ENCODE data around the gene PEX5L.

PEX5L gene

GRCh38 chr3:179896507-179896906, 140.2 kb downstream of the PEX5L start:
- DNase-seq (ENCODE audit: low spot score): no peak

GRCh38 chr3:179895330-179895729, 141.4 kb downstream of the PEX5L start:
- no peak for DNase-seq (ENCODE audit: low spot score)

- no peak for DNase-seq (ENCODE audit: low spot score)
Measured at GRCh38 chr3:179887295-179887943, 149.3 kb downstream of the PEX5L start.

GRCh38 chr3:179885950-179886349, 150.8 kb downstream of the PEX5L start:
- DNase-seq (ENCODE audit: low spot score): no peak

- DNase-seq (ENCODE audit: low spot score): no peak
Measured at GRCh38 chr3:179884136-179884535, 152.6 kb downstream of the PEX5L start.

GRCh38 chr3:179882292-179882691, 154.4 kb downstream of the PEX5L start:
- no peak for DNase-seq (ENCODE audit: low spot score)

- no peak for DNase-seq (ENCODE audit: low spot score)
Measured at GRCh38 chr3:179881791-179882190, 154.9 kb downstream of the PEX5L start.

GRCh38 chr3:179880868-179881267, 155.9 kb downstream of the PEX5L start:
- DNase-seq (ENCODE audit: low spot score): no peak

GRCh38 chr3:179876440-179876839, 160.3 kb downstream of the PEX5L start:
- DNase-seq (ENCODE audit: low spot score): no peak

GRCh38 chr3:179872842-179873241, 163.9 kb downstream of the PEX5L start:
- no peak for DNase-seq (ENCODE audit: low spot score)

GRCh38 chr3:179871782-179872181, 165.0 kb downstream of the PEX5L start:
- no peak for DNase-seq (ENCODE audit: low spot score)

GRCh38 chr3:179868715-179869114, 168.0 kb downstream of the PEX5L start:
- DNase-seq (ENCODE audit: low spot score): no peak

- DNase-seq (ENCODE audit: low spot score): no peak
Measured at GRCh38 chr3:179867961-179868360, 168.8 kb downstream of the PEX5L start.

GRCh38 chr3:179865861-179866505, 170.8 kb downstream of the PEX5L start:
- no peak for DNase-seq (ENCODE audit: low spot score)

GRCh38 chr3:179861953-179862352, 174.8 kb downstream of the PEX5L start:
- no peak for DNase-seq (ENCODE audit: low spot score)

GRCh38 chr3:179861292-179861691, 175.4 kb downstream of the PEX5L start:
- DNase-seq (ENCODE audit: low spot score): no peak

- DNase-seq (ENCODE audit: low spot score): no peak
Measured at GRCh38 chr3:179860275-179861107, 176.2 kb downstream of the PEX5L start.

GRCh38 chr3:179853176-179853575, 183.6 kb downstream of the PEX5L start:
- DNase-seq (ENCODE audit: low spot score): peak; percentile 57

- peak; percentile 58 for DNase-seq (ENCODE audit: low spot score)
Measured at GRCh38 chr3:179852142-179852905, 184.4 kb downstream of the PEX5L start.

GRCh38 chr3:179848711-179849110, 188.0 kb downstream of the PEX5L start:
- DNase-seq (ENCODE audit: low spot score): no peak

GRCh38 chr3:179842061-179842460, 194.7 kb downstream of the PEX5L start:
- DNase-seq (ENCODE audit: low spot score): no peak

GRCh38 chr3:179840985-179841384, 195.8 kb downstream of the PEX5L start:
- DNase-seq (ENCODE audit: low spot score): peak; percentile 24

All from AG08396 (cell line).